Upper lobe of right lung (tissue), 1 donor: ENCODE results near the gene FLYWCH1. TPM values are rescaled to one million over a fixed set of nuclear protein-coding genes. Genes with fewer than 3 reads are reported as not detected.

Experiments used
- ATAC-seq: fragments of 200-7000 bp; cut with Tn5 transposase; one replicate; pipeline ENCODE4 v1.9.1; 2020; ENCODE audit warnings: mild to moderate bottlenecking, moderate library complexity
- DNase-seq: peaks from one replicate; pipeline ENCODE4 v3.0.0-alpha.2; 2020
- H3K27ac ChIP-seq: fragments of 200-600 bp; one replicate; pipeline ENCODE4 v1.8.0; 2022
- H3K27me3 ChIP-seq: fragments of 200-600 bp; one replicate; pipeline ENCODE4 v1.8.0; 2022; ENCODE audit warnings: mild to moderate bottlenecking
- H3K36me3 ChIP-seq: fragments of 200-600 bp; one replicate; pipeline ENCODE4 v1.8.0; 2022
- H3K4me1 ChIP-seq: fragments of 200-600 bp; one replicate; pipeline ENCODE4 v1.8.0; 2022
- H3K4me3 ChIP-seq: fragments of 200-600 bp; one replicate; pipeline ENCODE4 v1.8.0; 2022; ENCODE audit warnings: mild to moderate bottlenecking
- H3K9me3 ChIP-seq: fragments of 200-600 bp; one replicate; pipeline ENCODE4 v1.8.0; 2022
- CTCF ChIP-seq: fragments of 200-600 bp; IDR thresholded peaks from one replicate; pipeline ENCODE4 v1.8.0; 2022; ENCODE audit warnings: antibody characterized with exemption
- intact Hi-C: fragments of 100-400 bp; cut with DNase I; formaldehyde crosslinking; loops from one replicate; pipeline ENCODE4 v1.11.0; 2022
- total RNA-seq: library from RNA; stranded (reverse); fragmentation: NEBNext Ultra II Directional; extraction: Animal tissue kit (Norgen Biotek cat#: 25700); gene quantifications from one replicate; pipeline ENCODE4 v1.2.1, GENCODE V29; 2021
- donor health status: DM: no; HTN: yes; CAD: no; lungs with severe emphysema.

Gene FLYWCH1
- total RNA-seq, 1 donor from 2014 or later = 41.3 TPM

- H3K27ac ChIP-seq = peak within 1 kb of the TSS; percentile 96
- H3K36me3 ChIP-seq = no peaks in the 10 kb centered on the region
- H3K4me1 ChIP-seq = peaks cover 4% of the 10 kb centered on the region
- no peaks in the 10 kb centered on the region for H3K9me3 ChIP-seq
- peak; percentile 98 for ATAC-seq
- DNase-seq = peak; percentile 99
- intact Hi-C loops = no loop called here
- peak within 1 kb of the TSS; percentile 92 for H3K4me3 ChIP-seq
- peak; percentile 23 for TF ChIP-seq CTCF
- H3K27me3 ChIP-seq = no peaks in the 10 kb centered on the region
Observed at GRCh38 chr16:2882650-2883457, 28.9 kb upstream of the FLYWCH1 start, which contains the start of gene FLYWCH2. TSS of gene FLYWCH2 (plus strand) at chr16:2883215. CDS start at chr16:2896450, 13,235 bp downstream.

- TF ChIP-seq CTCF = peak; percentile 0
- intact Hi-C loops = no loop called here
- Histone ChIP-seq H3K36me3 (no peaks in the 10 kb centered on the region), H3K4me1 (peaks cover 4% of the 10 kb centered on the region), H3K27me3 (no peaks in the 10 kb centered on the region), H3K4me3 (peak overlapping the region; percentile 92), H3K27ac (peak overlapping the region; percentile 96), H3K9me3 (no peaks in the 10 kb centered on the region)
- DNase-seq (peak; percentile 79), ATAC-seq (peak; percentile 3)
Observed at GRCh38 chr16:2883458-2883908, 28.2 kb upstream of the FLYWCH1 start.

GRCh38 chr16:2884041-2884451, 27.7 kb upstream of the FLYWCH1 start:
- Histone ChIP-seq H3K27ac (peak overlapping the region; percentile 96), H3K9me3 (no peaks in the 10 kb centered on the region), H3K27me3 (no peaks in the 10 kb centered on the region), H3K36me3 (no peaks in the 10 kb centered on the region), H3K4me3 (peak overlapping the region; percentile 92), H3K4me1 (peaks cover 4% of the 10 kb centered on the region)
- DNase-seq = no peak
- no peak for TF ChIP-seq CTCF
- intact Hi-C loops = no loop called here
- ATAC-seq = no peak

GRCh38 chr16:2894231-2894630, 17.5 kb upstream of the FLYWCH1 start:
- intact Hi-C loops = no loop called here
- TF ChIP-seq CTCF = no peak
- DNase-seq (no peak), ATAC-seq (no peak)
- H3K27me3 ChIP-seq = no peaks in the 10 kb centered on the region
- H3K4me1 ChIP-seq = peaks cover 6% of the 10 kb centered on the region
- peaks cover 7% of the 10 kb centered on the region for H3K36me3 ChIP-seq
- no peaks in the 10 kb centered on the region for H3K9me3 ChIP-seq
- no peak overlapping the region for H3K27ac ChIP-seq
- no peak overlapping the region for H3K4me3 ChIP-seq

GRCh38 chr16:2895813-2896212, 15.9 kb upstream of the FLYWCH1 start:
- no peak for TF ChIP-seq CTCF
- Histone ChIP-seq H3K36me3 (peaks cover 7% of the 10 kb centered on the region), H3K27ac (no peak overlapping the region), H3K4me1 (peaks cover 5% of the 10 kb centered on the region), H3K4me3 (no peak overlapping the region), H3K9me3 (no peaks in the 10 kb centered on the region), H3K27me3 (no peaks in the 10 kb centered on the region)
- ATAC-seq (no peak), DNase-seq (no peak)
- intact Hi-C loops = no loop called here
